Stimulated activated CD8-positive, alpha-beta memory T cell treated with anti-CD3 and anti-CD28 coated beads, Interleukin-7, amount 100 ng/mL, for 4 hours (primary cell): ENCODE data around the gene NPAS2.

Experiments used
- DNase-seq, 2 donors: peaks; one replicate each; pipeline ENCODE4 v3.0.0-alpha.2; 2020; ENCODE audit warnings: low read depth in 2 of 2

NPAS2 gene

GRCh38 chr2:100941646-100942240 is 121.8 kb downstream of the NPAS2 start:
- DNase-seq, result no peak

- no peak for DNase-seq
These were observed 124.9 kb downstream of the NPAS2 start for GRCh38 chr2:100944617-100945432.

DNA sequence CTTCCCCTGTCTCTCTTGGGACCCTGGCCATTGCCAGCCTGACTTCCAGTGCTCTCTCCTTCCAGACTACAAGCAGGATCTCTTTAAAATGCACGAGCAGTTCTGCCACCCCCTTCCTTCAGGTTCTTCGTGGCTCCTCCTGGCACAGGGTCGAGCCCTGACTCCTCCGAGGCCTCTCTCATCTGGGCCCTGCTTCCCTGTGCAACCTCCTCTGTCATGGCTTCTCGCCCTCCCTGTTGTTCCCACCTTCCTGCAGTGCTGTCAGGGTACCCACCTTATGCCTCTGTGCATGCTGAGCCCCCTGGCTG is 125.4 kb downstream of the NPAS2 start:
- no peak for DNase-seq

GRCh38 chr2:100945930-100946607 is 126.1 kb downstream of the NPAS2 start:
- no peak for DNase-seq

DNA sequence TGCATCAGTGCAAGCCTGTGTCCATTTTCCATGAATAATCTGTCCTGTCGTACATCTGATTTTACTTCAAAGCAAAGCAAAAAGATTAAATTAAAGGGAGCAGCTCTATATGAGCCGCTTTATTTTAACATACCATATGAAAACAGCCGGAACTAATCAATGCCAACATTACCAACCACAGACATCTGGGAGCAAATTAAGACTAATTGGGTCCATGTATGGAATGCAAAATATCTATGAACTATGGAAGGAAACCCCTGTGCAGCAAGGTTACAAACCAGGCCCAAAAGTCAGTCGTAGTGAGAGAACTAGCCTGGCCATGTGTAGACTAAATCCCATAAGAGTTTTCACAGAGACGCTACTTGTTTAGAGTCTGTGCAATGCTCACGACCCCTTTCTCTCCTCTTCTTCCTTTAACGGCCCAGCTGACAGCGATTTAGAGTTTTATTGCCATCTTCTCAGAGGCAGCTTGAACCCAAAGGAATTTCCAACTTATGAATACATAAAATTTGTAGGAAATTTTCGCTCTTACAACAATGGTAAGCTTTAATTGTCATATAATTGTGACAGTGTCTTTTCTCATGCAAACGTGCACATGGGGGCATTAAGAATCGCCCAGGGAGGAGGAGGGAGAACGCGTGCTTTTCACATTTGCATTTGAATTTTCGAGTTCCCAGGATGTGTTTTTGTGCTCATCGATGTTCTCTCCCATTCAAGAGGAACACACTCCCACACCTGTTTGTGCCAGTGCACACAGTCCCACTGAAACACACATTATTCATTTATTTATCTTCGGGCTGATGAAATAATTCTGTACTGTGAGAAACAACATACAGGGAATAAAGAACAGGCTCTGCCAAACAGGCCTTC is 129.2 kb downstream of the NPAS2 start:
- no peak for DNase-seq

- DNase-seq, result no peak
These were observed 132.6 kb downstream of the NPAS2 start for GRCh38 chr2:100952512-100952911.

- no peak for DNase-seq
These were observed 133.6 kb downstream of the NPAS2 start for GRCh38 chr2:100953406-100954043.

DNA sequence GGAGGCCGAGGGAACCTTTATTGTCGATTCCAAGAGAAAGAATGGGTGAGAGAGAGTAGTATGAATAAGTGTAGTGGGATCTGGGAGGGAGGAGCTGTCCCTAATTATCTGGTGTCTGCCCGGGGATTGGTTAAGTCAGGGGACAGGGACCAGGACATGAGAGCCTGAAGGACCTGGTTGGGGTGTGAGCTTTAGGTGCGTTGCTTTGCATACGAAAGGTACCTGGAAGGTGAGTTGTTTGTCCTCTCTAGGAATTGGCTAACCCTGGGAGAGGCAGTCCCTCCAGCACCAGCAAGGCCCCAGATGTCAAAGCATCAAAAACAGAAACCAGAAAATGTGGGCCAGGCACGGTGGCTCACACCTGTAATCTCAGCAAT is 134.1 kb downstream of the NPAS2 start:
- no peak for DNase-seq

- no peak for DNase-seq
These were observed 135.3 kb downstream of the NPAS2 start for GRCh38 chr2:100955226-100955625.

DNA sequence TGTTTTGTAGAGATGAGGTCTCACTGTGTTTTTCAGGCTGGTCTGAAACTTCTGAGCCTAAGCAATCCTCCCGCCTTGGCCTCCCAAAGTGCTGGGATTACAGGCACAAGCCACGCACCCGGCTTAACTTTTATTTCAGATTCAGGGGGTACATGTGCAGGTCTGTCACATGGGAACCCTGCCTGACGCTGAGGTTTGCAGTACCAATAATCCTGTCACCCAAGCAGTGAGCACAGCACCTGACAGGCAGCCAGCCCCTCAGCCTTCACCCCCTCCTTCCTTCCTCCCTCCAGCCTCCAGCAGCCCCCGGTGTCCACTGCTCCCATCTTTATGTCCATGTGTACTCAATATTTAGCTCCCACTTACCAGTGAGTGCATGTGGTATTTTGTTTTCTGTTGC is 136.1 kb downstream of the NPAS2 start:
- DNase-seq, result no peak

- no peak for DNase-seq
These were observed 138.2 kb downstream of the NPAS2 start for GRCh38 chr2:100957996-100958653.

GRCh38 chr2:100959225-100959880 is 139.4 kb downstream of the NPAS2 start:
- no peak for DNase-seq

GRCh38 chr2:100960688-100961087 is 140.7 kb downstream of the NPAS2 start:
- no peak for DNase-seq

- no peak for DNase-seq
These were observed 142.6 kb downstream of the NPAS2 start for GRCh38 chr2:100962366-100963025.

- DNase-seq, result no peak
These were observed 143.1 kb downstream of the NPAS2 start for GRCh38 chr2:100963026-100963375.

GRCh38 chr2:100964222-100964621 is 144.3 kb downstream of the NPAS2 start:
- no peak for DNase-seq

- DNase-seq, result no peak
These were observed 144.8 kb downstream of the NPAS2 start for GRCh38 chr2:100964681-100965169.

GRCh38 chr2:100965596-100965995 is 145.7 kb downstream of the NPAS2 start:
- DNase-seq, result no peak

- no peak for DNase-seq
These were observed 147.8 kb downstream of the NPAS2 start for GRCh38 chr2:100967716-100968115.
